ENCODE data around the gene TYRP1.
"Not testable (repeated sequence)": the region's sequence is repeated elsewhere in the genome, so short reads cannot be mapped to it uniquely, and the experiment has no call there.

Gene TYRP1

DNA sequence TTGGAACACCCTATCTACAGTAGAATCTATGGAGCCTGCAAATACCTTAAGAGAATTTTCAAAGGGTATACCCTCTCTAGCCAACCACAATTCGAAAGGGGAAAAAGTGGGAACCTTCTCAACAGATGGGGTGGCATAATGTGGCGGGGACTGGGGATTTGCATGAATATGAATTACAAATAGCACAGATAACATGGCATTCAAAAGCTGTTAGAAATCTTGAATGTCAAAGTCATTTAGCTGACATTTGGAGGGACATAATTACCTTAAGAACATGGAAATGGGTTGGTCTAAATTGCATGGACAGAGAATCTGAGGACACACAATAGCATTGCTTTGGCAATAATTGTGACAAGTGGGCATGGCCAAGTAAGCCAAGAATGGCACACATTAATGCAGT lies 23.2 kb upstream of the TYRP1 start:
- Histone ChIP-seq H4K8ac (ENCODE audit: low read depth, low read length) (no peak overlapping the region), H2BK12ac (ENCODE audit: low read length) (no peak overlapping the region), H3K79me1 (ENCODE audit: low read length) (no peaks in the 10 kb centered on the region), H3K27me3 (ENCODE audit: insufficient read depth, low read length) (no peaks in the 10 kb centered on the region), H3K9me3 (ENCODE audit: insufficient read depth, low read depth, low read length) (no peaks in the 10 kb centered on the region), H4K91ac (ENCODE audit: low read depth, low read length) (no peak overlapping the region), H3K4me2 (ENCODE audit: low read length) (no peak overlapping the region), H2BK120ac (ENCODE audit: insufficient read depth, low read length, poor library complexity) (no peak overlapping the region), H3K79me2 (ENCODE audit: control insufficient read depth, insufficient read depth, low read length, poor library complexity) (no peaks in the 10 kb centered on the region), H2AK5ac (ENCODE audit: low read length) (no peak overlapping the region), H4K12ac (ENCODE audit: low read depth, low read length) (no peak overlapping the region), H3K4ac (ENCODE audit: low read depth, low read length) (no peak overlapping the region), H3K4me1 (ENCODE audit: control insufficient read depth in 1 of 2, insufficient read depth in 2 of 2, low read length in 2 of 2) (no peaks in the 10 kb centered on the region), H3K4me3 (ENCODE audit: low read depth, low read length) (no peak overlapping the region), H3K27ac (ENCODE audit: low read depth, low read length) (no peak overlapping the region), H3K23ac (ENCODE audit: low read length) (no peak overlapping the region), H2BK5ac (ENCODE audit: low read depth, low read length, poor library complexity) (no peak overlapping the region), H3K18ac (ENCODE audit: low read length) (no peak overlapping the region), H2AFZ (ENCODE audit: insufficient read depth, low read length, poor library complexity) (no peak overlapping the region), H3K9ac (ENCODE audit: low read length) (no peak overlapping the region), H3K14ac (ENCODE audit: low read length) (no peak overlapping the region), H3K36me3 (ENCODE audit: control insufficient read depth in 1 of 2, insufficient read depth in 2 of 2, low read length in 2 of 2) (no peaks in the 10 kb centered on the region)
- WGBS (ENCODE audit: extremely low coverage, insufficient coverage, insufficient read length): no CpG with 5 or more reads among the region's 2 CpGs
- no peak for DNase-seq

DNA sequence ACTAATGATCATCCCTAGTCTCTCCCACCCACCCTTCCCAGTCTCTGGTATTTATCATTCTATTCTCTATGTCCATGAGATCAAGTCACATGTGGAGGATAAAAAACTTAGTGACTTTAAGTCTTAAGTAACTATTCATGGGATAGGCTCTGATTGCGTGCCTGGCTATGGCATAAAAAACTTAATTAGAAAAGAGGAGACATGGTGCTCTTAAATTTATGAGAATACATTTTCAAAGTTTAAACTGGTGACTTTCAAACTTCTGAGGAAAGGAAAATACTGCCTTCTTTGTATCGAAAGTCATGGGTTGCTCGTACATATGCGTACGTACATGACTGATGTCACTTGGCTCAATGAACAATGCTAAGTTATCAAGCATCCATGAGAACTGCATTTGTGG lies 18.2 kb upstream of the TYRP1 start:
- no peaks in the 10 kb centered on the region for H3K9me3 ChIP-seq (ENCODE audit: insufficient read depth, low read depth, low read length)
- H2BK120ac ChIP-seq (ENCODE audit: insufficient read depth, low read length, poor library complexity): no peak overlapping the region
- no peak overlapping the region for H2AK5ac ChIP-seq (ENCODE audit: low read length)
- H3K27ac ChIP-seq (ENCODE audit: low read depth, low read length): no peak overlapping the region
- no peaks in the 10 kb centered on the region for H3K79me1 ChIP-seq (ENCODE audit: low read length)
- no peak overlapping the region for H4K8ac ChIP-seq (ENCODE audit: low read depth, low read length)
- peaks cover 1 to 2% of the 10 kb centered on the region in 2 experiments for H3K4me1 ChIP-seq (ENCODE audit: control insufficient read depth in 1 of 2, insufficient read depth in 2 of 2, low read length in 2 of 2)
- H3K4me3 ChIP-seq (ENCODE audit: low read depth, low read length): no peak overlapping the region
- no peak overlapping the region for H3K9ac ChIP-seq (ENCODE audit: low read length)
- H2BK12ac ChIP-seq (ENCODE audit: low read length): no peak overlapping the region
- no peak overlapping the region for H3K4ac ChIP-seq (ENCODE audit: low read depth, low read length)
- no CpG with 5 or more reads among the region's 5 CpGs for WGBS (ENCODE audit: extremely low coverage, insufficient coverage, insufficient read length)
- no peak overlapping the region for H3K18ac ChIP-seq (ENCODE audit: low read length)
- DNase-seq: no peak
- no peak overlapping the region for H4K91ac ChIP-seq (ENCODE audit: low read depth, low read length)
- no peak overlapping the region for H3K14ac ChIP-seq (ENCODE audit: low read length)
- H3K36me3 ChIP-seq (ENCODE audit: control insufficient read depth in 1 of 2, insufficient read depth in 2 of 2, low read length in 2 of 2): no peaks in the 10 kb centered on the region
- no peak overlapping the region for H3K23ac ChIP-seq (ENCODE audit: low read length)
- no peak overlapping the region for H2AFZ ChIP-seq (ENCODE audit: insufficient read depth, low read length, poor library complexity)
- no peak overlapping the region for H4K12ac ChIP-seq (ENCODE audit: low read depth, low read length)
- no peak overlapping the region for H3K4me2 ChIP-seq (ENCODE audit: low read length)
- no peaks in the 10 kb centered on the region for H3K79me2 ChIP-seq (ENCODE audit: control insufficient read depth, insufficient read depth, low read length, poor library complexity)
- no peak overlapping the region for H2BK5ac ChIP-seq (ENCODE audit: low read depth, low read length, poor library complexity)
- H3K27me3 ChIP-seq (ENCODE audit: insufficient read depth, low read length): no peaks in the 10 kb centered on the region

DNA sequence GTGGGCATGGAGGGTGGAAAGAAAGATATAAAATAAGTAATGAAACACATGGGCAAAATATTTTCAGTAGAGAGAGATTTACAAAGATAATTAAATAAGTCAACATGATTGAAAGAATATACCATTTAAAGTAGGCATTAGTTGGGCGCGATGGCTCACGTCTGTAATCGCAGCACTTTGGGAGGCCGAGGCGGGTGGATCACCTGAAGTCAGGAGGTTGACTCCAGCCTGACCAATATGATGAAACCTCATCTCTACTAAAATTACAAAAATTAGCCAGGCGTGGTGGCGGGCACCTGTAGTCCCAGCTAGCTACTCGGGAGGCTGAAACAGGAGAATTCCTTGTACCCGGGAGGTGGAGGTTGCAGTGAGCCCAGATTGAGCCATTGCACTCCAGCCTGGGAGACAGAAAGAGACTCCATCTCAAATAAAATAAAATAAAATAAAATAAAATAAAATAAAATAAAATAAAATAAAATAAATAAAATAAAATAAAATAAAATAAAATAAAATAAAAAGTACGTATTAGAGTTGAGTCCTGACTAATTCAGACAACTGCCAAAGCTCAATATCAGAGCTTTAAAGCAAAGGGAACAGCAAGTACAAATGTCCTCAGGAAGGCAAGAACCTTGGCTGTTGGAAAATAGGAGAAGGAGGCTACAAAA lies 15.6 kb upstream of the TYRP1 start:
- not testable (repeated sequence) for H3K9ac ChIP-seq (ENCODE audit: low read length); H4K12ac ChIP-seq (ENCODE audit: low read depth, low read length); H3K27ac ChIP-seq (ENCODE audit: low read depth, low read length); H3K23ac ChIP-seq (ENCODE audit: low read length); H3K4me2 ChIP-seq (ENCODE audit: low read length); H3K18ac ChIP-seq (ENCODE audit: low read length); H3K27me3 ChIP-seq (ENCODE audit: insufficient read depth, low read length); H3K79me2 ChIP-seq (ENCODE audit: control insufficient read depth, insufficient read depth, low read length, poor library complexity); H3K79me1 ChIP-seq (ENCODE audit: low read length); H3K4ac ChIP-seq (ENCODE audit: low read depth, low read length); H3K14ac ChIP-seq (ENCODE audit: low read length); H3K4me3 ChIP-seq (ENCODE audit: low read depth, low read length); H3K9me3 ChIP-seq (ENCODE audit: insufficient read depth, low read depth, low read length); H2BK120ac ChIP-seq (ENCODE audit: insufficient read depth, low read length, poor library complexity); H4K91ac ChIP-seq (ENCODE audit: low read depth, low read length); H2AFZ ChIP-seq (ENCODE audit: insufficient read depth, low read length, poor library complexity); H3K4me1 ChIP-seq (ENCODE audit: control insufficient read depth in 1 of 2, insufficient read depth in 2 of 2, low read length in 2 of 2); H2BK12ac ChIP-seq (ENCODE audit: low read length); H3K36me3 ChIP-seq (ENCODE audit: control insufficient read depth in 1 of 2, insufficient read depth in 2 of 2, low read length in 2 of 2); H4K8ac ChIP-seq (ENCODE audit: low read depth, low read length); DNase-seq; H2AK5ac ChIP-seq (ENCODE audit: low read length); H2BK5ac ChIP-seq (ENCODE audit: low read depth, low read length, poor library complexity)
- WGBS (ENCODE audit: extremely low coverage, insufficient coverage, insufficient read length): no CpG with 5 or more reads among the region's 11 CpGs

DNA sequence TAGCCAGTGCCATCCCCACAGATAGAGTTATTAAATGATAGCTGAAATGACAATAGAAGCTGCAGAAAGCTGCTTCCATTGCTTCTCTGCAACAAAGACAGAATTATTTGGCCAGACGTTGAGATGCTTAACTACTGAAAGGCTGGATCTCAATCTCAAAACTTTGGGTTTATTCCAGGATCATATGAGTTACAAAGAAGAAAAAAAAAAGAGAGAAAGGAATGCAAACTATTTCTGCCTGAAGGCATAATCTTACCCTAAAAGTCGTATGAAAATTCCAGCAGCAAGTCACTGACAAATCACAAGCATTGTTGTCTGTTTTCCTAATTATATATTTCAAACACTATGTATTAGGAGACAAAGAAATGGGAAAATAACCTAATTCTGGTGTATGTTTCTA lies 12.8 kb upstream of the TYRP1 start:
- Histone ChIP-seq H3K9ac (ENCODE audit: low read length) (no peak overlapping the region), H2BK12ac (ENCODE audit: low read length) (no peak overlapping the region), H3K36me3 (ENCODE audit: control insufficient read depth in 1 of 2, insufficient read depth in 2 of 2, low read length in 2 of 2) (no peaks in the 10 kb centered on the region), H3K4me1 (ENCODE audit: control insufficient read depth in 1 of 2, insufficient read depth in 2 of 2, low read length in 2 of 2) (peaks cover 4 to 7% of the 10 kb centered on the region in 2 experiments), H2AFZ (ENCODE audit: insufficient read depth, low read length, poor library complexity) (no peak overlapping the region), H3K18ac (ENCODE audit: low read length) (no peak overlapping the region), H3K9me3 (ENCODE audit: insufficient read depth, low read depth, low read length) (no peaks in the 10 kb centered on the region), H2BK120ac (ENCODE audit: insufficient read depth, low read length, poor library complexity) (no peak overlapping the region), H2BK5ac (ENCODE audit: low read depth, low read length, poor library complexity) (no peak overlapping the region), H3K79me1 (ENCODE audit: low read length) (peaks cover 7% of the 10 kb centered on the region), H4K91ac (ENCODE audit: low read depth, low read length) (no peak overlapping the region), H3K4ac (ENCODE audit: low read depth, low read length) (no peak overlapping the region), H4K8ac (ENCODE audit: low read depth, low read length) (no peak overlapping the region), H3K14ac (ENCODE audit: low read length) (no peak overlapping the region), H3K23ac (ENCODE audit: low read length) (no peak overlapping the region), H3K4me3 (ENCODE audit: low read depth, low read length) (no peak overlapping the region), H2AK5ac (ENCODE audit: low read length) (no peak overlapping the region), H4K12ac (ENCODE audit: low read depth, low read length) (no peak overlapping the region), H3K27me3 (ENCODE audit: insufficient read depth, low read length) (no peaks in the 10 kb centered on the region), H3K79me2 (ENCODE audit: control insufficient read depth, insufficient read depth, low read length, poor library complexity) (no peaks in the 10 kb centered on the region), H3K4me2 (ENCODE audit: low read length) (peak overlapping the region; percentile 40), H3K27ac (ENCODE audit: low read depth, low read length) (no peak overlapping the region)
- no peak for DNase-seq
- WGBS (ENCODE audit: extremely low coverage, insufficient coverage, insufficient read length): no CpG with 5 or more reads among the region's 2 CpGs

Data from trophoblast cell (in vitro differentiated cells and primary cell).